ENCODE results near the gene ZNF783.
A peak's percentile ranks its signal among the peaks of the same experiment; 100 is the strongest.
"Not testable (repeated sequence)": the region's sequence is repeated elsewhere in the genome, so short reads cannot be mapped to it uniquely, and the experiment has no call there.

ZNF783 gene
- 34.1 to 47.3 (median 42.3) reads per million in 4 donors for total RNA-seq

DNA sequence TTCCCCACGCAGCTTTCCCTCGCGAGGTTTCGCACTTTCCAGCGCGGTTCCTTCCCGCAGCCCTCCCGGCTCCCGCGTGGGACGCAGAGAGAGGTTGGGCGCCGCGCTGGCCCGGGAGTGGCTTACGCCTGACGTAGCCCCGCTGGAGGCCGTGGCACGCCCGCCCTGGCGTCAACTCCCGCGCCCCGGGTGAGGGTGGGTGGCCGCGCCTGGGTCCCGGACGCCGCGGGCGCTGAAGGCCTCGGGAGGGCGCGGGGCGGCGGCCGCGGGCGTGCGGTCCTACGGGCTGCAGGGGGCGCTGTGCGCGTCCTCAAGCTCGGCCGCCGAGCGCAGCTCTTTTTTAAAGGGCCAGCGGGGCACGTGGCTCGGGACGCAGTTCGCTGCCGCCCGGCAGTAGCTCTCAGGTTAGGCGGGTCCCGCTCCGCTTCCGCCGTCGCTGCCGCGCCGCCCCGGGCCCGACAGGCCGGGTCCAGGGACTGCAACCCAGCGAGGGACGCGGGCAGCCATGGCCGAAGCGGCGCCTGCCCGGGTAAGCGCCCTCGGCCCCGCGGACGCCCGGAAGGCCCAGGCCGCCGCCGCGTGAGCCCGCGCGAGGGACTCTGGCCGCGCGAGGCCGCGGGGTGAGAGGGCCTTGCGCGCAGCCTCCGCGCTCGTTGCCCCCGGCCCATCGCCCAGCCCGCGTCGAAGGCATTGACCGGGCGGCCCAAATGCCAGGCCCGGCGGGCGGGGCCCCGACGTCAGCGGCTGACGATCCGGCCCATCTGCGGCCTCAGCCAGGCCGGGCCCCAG is at the start of gene ZNF783:
TSS of gene ZNF783 (plus strand) at position 368 of the 789 bp plus-strand sequence. CDS start at position 506, 138 bp downstream.
- peak; percentile 71 to 89 (median 79) for DNase-seq

DNA sequence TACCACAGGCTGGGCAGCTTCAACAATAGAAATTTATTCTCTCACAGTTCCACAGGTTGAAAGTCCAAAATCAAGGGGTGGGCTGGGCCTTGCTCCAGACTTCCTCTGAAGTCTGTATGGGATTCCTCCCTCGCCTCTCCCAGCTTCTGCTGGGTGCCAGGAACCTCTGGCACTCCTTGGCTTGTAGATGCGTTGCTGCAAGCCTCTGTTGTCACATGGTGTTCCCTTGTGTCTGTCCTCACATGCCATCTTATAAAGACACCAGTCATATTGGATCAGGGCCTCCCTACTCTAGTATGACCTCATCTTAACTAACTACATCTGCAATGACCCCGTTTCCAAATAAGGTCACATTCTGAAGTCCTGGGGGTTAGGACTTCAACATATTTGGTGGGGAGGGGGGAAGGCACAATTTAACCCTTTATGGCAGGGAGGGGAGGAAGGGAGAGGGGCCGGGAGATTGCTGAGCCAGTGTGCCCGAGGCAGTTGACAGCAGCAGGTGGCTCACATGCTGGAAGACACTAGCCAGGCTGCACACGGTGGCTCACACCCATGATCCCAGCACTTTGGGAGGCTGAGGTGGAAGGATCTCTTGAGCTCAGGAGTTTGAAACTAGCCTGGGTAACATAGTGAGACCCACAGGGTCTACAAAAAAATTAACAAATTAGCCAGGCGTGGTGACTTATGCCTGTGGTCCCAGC is 47.8 kb upstream of the ZNF783 start:
- DNase-seq, result no peak

DNA sequence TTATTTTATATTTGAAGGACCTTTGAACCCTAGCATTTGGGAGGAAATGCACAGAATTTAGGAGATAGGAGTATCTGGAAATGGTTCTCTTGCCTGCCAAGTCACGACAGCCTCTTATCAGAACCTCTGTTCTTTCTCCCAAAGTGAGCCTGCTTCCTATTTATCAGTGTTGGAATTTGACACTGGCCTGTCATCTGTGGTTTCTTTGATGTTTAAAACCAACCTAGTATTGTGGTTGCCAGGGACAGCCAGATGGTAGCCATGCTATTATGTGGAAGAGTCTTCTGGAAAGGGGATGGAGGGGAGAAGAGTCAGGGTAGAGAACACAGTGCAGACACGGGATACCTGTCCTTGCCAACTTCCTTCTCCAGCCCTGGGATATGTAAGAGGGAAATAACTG is 45.6 kb upstream of the ZNF783 start:
- DNase-seq, result no peak

DNA sequence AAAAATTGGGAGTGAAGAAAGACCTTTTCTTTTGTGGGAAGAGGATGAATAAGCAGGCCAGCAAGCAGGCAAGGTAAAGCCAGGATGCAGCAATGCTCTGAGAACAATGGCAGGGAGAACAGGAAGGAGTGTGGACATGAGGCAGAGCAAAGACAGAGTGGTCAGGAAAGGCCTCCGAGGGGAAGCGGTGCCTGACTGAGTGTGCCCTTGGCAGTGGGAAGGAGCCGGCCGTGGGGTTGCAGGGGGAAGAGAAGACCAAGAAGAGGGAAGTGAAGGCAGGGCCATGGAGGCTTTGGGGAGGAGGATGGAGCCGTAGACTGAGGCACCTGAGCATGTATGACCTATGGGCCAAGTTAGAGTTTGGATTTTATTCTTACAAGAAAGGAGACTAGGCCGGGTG is 44.4 kb upstream of the ZNF783 start:
- DNase-seq, result no peak

DNA sequence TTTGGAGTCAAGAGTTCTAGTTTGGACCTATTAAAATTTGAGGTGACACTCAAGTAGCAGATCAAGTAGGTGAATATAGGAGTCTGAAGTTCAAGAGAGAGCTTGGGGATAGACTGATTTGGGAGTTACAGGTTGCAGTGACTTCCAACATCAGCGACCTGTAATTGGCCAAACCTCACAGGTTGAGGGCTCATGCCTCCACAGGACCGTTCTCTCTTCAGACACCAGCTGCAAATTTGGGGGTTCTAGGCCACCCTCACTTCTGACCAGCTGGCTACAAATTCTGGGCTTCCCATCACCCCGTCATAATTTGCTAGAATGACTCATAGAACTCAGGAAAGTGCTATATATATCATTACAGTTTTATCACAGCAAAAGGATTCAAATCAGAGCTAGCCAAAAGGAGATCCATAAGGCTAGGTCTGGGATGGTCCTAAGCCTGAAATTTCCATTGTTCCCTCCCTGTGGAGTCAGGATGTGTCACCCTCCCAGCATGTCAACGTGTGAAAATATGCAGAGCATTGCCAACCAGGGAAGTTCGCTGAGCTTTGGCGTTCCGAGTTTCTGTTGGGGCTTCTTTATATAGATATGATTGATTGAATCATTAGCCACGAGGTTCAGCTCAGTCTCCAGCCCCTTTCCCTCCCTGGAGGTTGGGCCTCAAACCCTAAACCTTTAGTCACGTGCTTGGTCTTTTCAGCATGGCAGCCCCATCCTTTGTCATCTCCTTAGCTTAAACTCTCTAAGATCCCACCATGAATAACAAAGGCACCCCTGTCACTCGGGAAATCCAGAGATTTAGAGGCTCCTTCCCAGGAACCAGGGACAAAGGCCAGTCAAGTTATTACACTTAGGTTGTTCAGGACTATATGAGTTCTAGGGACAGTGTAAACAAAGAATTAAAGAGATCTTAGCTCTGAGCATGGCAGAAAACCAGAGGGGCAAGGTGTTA is 43.3 kb upstream of the ZNF783 start:
- DNase-seq, result no peak

DNA sequence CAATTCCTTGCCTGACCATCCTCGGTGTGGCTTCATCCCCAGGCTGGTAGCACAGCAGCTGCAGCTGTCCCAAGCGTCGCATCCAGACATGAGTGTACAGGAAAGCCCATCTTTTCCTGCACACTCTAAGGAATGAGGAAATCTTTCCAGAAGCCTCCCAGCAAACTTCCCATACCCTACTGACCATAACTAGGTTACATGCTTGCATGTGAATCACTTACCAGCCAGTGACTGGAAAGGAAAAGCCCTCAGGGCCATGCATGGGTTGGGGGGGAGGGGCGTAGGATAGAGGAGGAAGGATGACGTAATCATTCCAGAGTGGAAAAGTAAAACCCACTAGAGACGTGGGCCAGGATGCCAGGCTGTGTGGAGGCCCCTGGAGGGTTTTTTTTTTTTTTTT is 41.5 kb upstream of the ZNF783 start:
- no peak for DNase-seq

DNA sequence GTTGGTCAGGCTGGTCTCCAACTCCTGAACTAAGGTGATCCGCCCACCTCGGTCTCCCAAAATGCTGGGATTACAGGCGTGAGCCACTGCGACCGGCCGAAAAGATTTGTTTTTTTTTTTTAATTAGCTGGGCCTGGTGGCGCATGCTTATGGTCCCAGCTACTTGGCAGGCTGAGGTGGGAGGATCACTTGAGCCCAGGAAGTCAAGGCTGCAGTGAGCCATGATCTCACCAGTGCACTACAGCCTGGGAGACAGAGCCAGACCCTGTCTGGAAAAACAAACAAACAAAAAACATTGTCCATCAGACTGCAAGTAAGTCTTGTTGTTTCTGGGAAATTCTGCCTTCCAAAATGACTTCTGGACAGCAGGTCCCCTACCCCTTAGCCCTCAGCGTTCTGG is 38.8 kb upstream of the ZNF783 start:
- no peak for DNase-seq

DNA sequence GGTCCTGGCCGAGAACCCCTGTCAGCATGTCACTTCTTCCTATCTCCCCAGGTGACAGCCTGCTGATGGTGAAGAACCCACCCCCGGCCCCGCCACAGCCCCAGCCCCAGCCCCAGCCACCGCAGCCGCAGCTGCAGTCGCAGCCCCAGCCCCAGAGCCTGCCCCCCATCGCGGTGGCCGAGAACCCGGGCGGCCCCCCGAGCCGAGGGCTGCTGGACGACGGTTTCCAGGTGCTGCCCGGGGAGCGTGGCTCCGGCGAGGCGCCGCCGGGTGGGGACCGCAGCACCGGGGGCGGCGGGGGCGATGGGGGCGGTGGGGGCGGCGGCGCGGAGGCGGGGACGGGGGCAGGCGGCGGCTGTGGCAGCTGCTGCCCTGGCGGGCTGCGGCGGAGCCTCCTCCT is 38.2 kb upstream of the ZNF783 start:
- no peak for DNase-seq

DNA sequence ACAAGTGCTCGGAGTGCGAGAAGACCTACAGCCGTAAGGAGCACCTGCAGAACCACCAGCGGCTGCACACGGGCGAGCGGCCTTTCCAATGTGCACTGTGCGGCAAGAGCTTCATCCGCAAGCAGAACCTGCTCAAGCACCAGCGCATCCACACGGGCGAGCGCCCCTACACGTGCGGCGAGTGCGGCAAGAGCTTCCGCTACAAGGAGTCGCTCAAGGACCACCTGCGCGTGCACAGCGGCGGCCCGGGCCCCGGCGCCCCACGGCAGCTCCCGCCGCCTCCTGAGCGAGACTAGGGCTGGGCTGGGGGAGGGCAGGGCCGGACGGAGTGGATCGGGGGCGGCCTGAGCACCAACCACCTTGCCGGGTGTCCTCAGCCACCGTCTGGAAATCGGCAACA is 37.6 kb upstream of the ZNF783 start:
- no peak for DNase-seq

DNA sequence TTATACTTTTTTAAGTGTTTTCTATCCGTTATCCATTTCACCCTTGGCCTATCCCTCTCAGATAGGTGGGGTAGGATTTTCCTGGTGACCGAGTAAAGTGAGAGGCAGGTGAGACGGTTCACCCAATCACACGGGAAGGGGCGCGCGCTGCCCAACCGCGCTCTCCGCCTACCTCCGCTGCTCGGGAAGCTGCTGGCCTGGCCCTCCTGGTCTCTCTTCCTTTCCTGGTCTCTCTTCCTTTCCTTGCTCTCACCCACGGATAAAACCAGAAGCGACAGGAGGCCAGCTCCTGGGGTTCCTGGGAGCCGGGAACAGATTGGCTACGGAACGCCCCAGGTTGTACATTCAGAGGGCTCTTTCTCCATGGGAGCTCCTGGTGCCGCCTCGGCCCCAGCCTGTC is 36.9 kb upstream of the ZNF783 start:
- DNase-seq, result no peak

DNA sequence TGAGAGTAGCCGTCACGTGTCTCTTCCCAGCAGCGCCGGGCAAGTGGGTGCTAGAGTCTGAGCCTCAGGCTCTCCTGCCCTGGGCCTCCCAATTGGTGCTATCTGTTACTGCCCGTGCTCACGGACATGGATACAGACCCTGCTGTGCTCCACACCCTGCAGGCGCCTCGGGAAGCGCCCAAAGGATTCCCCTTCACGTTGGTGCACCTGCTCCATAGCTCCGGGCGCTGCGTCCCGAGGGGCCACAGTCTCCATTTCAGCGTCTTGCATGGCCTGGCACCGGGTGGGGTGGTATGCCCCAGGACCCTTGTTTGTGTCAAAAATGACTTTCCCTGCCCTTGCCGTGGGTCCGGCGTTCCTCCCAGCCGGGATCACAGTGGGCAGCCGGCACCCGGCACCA is 36.3 kb upstream of the ZNF783 start:
- no peak for DNase-seq

DNA sequence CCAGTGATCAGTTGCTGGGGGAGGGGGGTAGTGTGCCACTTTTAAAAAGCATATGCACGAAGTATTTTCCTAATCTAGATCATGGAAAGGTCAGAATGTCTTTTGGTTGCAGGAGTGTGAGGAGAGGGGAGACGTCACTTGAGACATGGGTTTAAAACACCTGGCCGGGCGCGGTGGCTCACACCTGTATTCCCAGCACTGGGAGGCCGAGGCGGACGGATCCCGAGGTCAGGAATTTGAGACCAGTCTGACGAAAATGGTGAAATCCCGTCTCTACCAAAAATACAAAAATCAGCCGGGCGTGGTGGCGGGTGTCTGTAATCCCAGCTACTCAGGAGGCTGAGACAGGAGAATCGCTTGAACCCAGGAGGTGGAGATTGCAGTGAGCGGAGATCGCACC is 35.6 kb upstream of the ZNF783 start:
- DNase-seq, result not testable (repeated sequence)

DNA sequence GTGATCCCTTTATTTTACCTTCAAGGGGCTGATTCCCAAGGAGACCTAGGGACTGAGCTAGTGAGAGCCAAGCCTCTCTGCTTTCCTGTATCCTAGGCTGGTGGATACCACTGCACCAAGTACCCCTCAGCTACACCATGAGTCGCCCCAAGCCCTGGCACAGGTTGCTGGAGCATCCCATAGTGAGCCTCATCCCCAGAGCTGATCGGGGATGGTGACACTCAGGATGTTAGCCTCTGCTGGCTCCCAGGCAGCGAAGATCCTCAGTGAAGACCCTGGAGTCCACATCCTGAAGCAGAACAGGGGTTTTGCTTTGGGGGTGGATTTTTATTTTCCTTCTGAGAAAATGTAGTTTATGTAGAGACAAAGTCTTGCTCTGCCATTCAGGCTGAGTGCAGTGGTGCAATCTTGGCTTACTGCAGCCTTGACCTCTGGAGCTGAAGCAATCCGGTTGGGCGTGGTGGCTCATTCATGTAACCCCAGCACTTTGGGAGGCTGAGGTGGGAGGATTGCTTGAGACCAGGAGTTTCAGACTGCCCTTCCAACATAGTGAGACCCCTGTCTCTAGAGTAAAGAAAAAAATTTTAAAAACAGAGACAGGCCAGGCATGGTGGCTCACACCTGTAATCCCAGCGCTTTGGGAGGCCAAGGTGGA is 35.0 kb upstream of the ZNF783 start:
- no peak for DNase-seq

DNA sequence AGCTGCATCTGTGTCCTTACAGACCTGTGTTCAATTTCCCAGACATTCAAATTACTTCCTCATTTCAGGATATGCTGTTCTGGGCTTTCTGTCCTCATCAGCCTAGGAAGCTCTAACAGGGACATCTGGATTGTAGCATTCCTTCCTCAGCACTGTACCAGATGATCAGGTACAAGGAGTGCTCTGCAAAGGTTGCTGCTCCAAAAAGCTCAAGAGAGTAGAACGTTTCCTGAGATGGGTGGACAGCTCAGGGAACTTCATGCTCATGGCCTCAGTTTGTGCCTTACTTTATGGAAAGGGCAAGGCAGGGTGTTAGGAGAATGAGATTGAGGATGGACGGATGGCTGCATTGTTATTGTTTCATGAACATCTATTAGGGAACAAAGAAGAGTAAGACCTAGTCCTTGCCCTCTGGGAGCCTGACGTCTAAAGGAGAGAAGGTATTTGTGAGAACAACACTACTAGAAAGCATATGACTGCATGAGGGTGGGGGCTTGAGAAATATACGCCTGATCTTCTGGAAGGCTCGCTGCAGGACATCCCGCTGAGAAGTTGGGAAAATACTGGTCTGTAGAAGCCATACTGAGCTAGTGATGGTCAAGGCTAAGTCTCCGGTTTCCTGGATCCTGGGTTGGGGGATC is 33.0 kb upstream of the ZNF783 start:
- DNase-seq, result no peak

DNA sequence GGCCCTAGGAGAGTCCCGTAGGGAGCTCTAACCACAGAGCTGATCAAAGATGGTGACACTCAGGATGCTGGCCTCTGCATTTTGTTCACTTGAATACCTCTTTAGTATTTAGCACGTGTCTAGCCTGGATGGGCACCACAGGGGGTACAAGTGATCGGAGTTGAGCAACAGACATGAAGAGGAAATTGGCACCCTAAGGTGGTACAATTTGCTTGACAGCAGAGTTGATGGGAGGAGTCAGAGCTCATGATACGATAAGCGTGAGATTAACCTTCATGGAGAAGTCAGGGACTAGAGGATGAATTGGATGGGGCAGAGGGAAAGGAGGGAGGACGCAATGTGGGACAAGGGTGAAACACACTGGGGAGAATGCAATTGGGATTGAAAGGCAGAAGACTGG is 32.5 kb upstream of the ZNF783 start:
- DNase-seq, result no peak

DNA sequence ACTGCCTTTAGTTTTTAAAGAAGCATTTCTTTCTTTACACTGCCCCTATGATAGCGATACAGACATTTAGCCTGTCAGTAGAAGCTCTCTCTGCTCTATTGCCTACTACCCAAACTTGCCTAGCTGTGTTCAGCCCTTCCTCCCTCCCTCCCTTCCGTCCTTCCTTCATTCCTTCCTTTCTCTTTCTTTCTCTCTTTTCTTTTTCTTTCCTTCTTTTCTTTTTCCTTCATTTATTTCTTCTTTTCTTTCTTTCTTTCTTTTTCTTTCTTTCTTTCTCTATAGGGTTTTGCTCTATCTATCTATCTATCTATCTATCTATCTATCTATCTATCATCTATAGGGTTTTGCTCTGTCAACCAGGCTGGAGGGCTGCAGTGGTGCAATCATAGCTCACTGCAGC is 29.6 kb upstream of the ZNF783 start:
- DNase-seq, result no peak

DNA sequence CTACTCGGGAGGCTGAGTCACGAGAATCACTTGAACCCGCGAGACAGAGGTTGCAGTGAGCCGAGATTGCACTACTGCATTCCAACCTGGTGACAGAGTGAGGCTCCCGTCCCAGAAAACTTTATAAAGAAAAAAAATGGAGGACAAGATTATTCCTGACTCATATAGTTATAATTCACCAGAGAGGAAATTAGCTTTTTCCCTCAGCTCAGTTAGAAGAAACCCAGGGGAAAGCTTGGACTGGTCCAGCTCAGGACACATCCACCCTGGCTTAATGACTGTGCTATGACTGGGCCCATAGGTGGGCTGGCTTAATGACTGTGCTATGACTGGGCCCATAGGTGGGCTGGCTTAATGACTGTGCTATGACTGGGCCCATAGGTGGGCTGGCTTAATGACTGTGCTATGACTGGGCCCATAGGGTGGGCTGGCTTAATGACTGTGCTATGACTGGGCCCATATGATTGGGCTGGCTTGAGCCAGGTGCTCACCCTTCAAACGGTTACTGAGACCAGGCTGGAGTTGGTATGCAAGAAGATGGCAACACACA is 28.3 kb upstream of the ZNF783 start:
- DNase-seq, result not testable (repeated sequence)

DNA sequence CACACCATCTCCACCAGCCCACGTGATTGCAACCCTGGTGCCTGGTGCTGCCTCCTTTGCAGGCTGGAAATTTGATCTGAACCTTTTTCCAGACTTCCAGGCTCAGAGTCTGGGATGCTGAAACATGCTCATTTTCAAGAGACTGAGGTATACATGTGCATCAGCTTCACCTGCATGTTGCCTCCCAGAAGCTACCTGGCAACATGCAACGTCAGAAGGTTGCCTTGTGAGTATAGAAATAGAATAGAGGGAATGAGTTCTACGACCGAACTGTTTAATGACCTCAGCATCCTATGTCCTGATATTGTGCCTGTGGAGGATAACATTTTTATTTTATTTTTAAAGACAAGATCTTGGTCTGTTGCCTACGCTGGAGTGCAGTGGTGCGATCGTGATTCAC is 24.5 kb upstream of the ZNF783 start:
- DNase-seq, result no peak

DNA sequence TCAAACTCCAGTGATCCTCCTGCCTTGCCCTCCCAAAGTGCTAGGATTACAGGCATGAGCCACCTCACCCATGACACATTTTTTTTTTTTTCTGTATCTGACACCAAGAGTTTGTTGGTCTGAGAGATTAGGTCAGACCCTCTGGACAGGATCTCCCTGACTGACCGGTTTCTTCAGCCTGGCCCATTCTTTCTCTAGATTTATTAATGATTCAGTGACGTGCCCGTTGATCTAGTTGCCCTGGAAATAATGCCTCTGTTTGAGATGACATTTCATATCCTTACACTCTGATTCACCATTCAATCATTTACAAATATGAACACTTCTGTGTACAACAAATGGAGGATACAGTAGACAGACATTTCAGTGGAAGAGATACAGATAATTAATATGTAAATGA is 23.9 kb upstream of the ZNF783 start:
- DNase-seq, result no peak

DNA sequence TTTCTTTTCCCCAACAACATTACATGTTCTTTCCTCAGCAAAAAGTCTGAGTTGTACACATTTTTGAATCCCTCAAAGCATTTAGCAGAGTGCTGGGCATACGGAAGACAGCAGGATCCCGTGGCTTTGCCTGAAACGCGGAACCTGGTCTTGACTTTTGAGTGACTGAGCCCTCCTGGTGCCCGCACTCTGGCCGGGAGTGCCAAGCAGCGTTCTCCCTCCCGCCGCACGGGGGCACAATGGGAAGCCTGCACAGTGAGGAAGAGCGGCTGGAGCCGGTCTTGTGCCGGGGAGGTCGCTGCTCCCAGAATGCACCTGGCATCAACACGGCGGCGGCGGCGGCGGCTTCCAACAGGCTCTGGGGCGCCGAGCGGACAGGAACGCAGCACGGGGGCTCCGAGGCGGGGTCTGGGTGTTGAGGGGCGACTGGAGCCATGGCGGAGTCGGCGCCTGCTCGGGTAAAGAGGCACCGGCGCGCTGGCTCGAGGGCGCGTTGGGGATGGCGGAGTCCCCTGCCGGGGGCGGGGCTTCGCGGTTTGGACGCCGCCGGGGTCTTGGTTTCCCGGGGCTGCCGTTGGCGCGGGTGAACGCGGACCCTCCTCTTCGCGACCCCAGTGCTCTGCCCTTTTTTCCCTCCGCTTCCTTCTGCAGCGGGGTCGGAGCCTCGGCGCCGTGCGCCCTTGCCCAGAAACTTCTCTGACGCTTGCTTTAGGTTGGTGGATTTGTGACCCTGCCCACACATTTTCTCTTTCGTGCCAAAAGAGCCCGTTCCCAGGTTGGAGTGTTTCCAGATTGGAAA is 22.5 kb upstream of the ZNF783 start, which contains the start of gene ZNF212:
TSS of gene ZNF212 (plus strand) at position 307 of the 799 bp plus-strand sequence. CDS start at position 435, 128 bp downstream.
- DNase-seq, result peak; percentile 69 to 90 (median 81)

DNA sequence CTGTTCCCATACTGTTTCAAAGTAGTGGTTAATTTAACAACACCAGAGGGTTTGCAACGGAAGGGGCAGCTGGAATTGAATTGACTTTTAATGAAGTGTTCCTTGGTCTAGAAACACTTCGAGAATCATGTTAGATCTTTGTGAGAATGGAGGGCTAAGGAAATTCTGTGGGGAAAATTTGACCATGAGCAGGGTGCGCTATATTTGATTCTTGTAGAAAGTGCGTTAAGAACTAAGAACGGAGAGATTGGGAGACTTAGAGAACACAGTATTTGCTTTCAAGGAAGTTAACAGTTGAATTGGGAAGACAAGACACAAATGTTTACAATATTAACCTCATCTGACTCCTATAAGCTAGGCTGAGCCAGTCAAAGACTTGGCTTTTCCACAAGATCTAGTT is 21.4 kb upstream of the ZNF783 start:
- DNase-seq, result no peak
